Astrocyte (in vitro differentiated cells and primary cell): ENCODE results near the gene FOXE3.

Experiments used
- EZH2 ChIP-seq: IDR thresholded peaks from 2 replicates; pipeline ENCODE4 v1.6.1; 2012; ENCODE audit warnings: mild to moderate bottlenecking, low read length, inconsistent platforms; ENCODE audit not compliant: insufficient read depth
- TF ChIP-seq, protein P1 (sequence below): IDR thresholded peaks from 2 replicates; pipeline ENCODE4 v1.5.1; 2011; ENCODE audit warnings: low read depth, mild to moderate bottlenecking, inconsistent platforms, low read length, moderate library complexity; ENCODE audit not compliant: insufficient read depth

DNA sequence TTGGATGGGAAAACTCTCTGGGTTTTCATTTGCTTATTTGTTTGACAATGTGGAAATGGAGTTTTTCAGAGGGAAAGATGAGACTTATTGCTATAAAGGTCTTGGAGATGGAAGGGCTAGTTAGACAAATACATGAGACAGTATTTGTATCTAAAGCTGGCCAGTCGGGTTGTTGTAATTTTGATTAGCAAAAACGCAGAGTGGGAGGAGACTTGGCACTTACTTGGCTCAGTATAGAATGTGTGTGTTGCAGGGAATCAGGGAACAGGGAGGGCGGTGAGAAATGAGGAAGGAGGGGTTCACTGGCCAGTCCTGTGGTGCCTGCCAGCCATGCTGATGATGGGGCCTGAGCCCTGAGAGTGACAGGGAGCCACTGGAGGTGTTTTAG is 6.0 kb upstream of the FOXE3 start:
- TF ChIP-seq, protein P1, sequence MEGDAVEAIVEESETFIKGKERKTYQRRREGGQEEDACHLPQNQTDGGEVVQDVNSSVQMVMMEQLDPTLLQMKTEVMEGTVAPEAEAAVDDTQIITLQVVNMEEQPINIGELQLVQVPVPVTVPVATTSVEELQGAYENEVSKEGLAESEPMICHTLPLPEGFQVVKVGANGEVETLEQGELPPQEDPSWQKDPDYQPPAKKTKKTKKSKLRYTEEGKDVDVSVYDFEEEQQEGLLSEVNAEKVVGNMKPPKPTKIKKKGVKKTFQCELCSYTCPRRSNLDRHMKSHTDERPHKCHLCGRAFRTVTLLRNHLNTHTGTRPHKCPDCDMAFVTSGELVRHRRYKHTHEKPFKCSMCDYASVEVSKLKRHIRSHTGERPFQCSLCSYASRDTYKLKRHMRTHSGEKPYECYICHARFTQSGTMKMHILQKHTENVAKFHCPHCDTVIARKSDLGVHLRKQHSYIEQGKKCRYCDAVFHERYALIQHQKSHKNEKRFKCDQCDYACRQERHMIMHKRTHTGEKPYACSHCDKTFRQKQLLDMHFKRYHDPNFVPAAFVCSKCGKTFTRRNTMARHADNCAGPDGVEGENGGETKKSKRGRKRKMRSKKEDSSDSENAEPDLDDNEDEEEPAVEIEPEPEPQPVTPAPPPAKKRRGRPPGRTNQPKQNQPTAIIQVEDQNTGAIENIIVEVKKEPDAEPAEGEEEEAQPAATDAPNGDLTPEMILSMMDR, result no peak
- TF ChIP-seq EZH2, result no peak
